Choroid plexus epithelial cell (primary cell): ENCODE results near the gene TMC4.
"Not testable (repeated sequence)": the region's sequence is repeated elsewhere in the genome, so short reads cannot be mapped to it uniquely, and the experiment has no call there.

Source experiments
- DNase-seq: peaks from one replicate; pipeline ENCODE4 v3.0.0-alpha.2; 2010; ENCODE audit warnings: low read depth
- H3K4me3 ChIP-seq: 2 replicates; pipeline ENCODE4 v1.5.1; 2011; ENCODE audit warnings: low read depth, mild to moderate bottlenecking, control low read depth, low read length, moderate library complexity
- CTCF ChIP-seq: conservative IDR thresholded peaks from 2 replicates; pipeline ENCODE4 v1.5.1; 2011; ENCODE audit warnings: low read depth, mild to moderate bottlenecking, control low read depth, inconsistent platforms, low read length, moderate library complexity

TMC4 gene

DNA sequence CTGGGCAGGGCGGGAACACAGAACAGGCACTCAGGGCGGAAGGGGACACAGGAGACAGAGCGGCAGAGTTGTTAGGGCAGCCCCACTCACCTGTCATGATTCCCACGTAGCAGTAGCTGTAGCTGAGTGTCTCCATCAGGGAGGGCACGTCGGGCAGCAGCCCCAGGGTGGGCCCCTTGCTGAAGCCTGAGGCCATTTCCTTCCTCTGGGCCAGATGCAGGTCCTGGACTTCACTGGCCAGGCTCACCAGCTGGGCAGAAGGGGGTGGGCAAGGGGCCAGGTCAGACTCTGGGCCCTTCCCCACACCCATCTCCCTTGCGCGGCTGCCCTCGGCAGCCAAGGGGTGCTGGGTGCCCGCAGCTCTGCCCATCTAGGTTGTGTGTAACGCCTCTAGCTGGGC is 10.5 kb upstream of the TMC4 start:
- no peak overlapping the region for H3K4me3 ChIP-seq
- TF ChIP-seq CTCF = no peak
- no peak for DNase-seq

DNA sequence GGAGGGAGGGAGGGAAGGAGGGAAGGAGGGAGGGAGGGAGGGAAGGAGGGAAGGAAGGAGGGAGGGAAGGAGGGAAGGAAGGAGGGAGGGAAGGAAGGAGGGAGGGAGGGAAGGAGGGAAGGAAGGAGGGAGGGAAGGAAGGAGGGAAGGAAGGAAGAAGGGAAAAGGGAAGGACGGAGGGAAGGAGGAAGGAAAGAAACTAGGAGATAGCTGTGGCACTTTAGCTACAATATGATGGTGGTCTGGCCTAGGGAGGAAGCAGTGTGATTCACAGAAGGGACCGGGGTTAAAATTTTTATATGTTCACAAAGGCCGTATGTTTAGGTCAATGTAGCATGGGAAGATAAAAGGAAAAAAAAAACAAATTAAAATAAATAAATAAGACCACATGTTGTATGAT is 8.9 kb upstream of the TMC4 start:
- H3K4me3 ChIP-seq, DNase-seq: not testable (repeated sequence)

GRCh38 chr19:54180691-54181091 is 7.7 kb upstream of the TMC4 start:
- DNase-seq = no peak
- no peak for TF ChIP-seq CTCF
- no peak overlapping the region for H3K4me3 ChIP-seq

DNA sequence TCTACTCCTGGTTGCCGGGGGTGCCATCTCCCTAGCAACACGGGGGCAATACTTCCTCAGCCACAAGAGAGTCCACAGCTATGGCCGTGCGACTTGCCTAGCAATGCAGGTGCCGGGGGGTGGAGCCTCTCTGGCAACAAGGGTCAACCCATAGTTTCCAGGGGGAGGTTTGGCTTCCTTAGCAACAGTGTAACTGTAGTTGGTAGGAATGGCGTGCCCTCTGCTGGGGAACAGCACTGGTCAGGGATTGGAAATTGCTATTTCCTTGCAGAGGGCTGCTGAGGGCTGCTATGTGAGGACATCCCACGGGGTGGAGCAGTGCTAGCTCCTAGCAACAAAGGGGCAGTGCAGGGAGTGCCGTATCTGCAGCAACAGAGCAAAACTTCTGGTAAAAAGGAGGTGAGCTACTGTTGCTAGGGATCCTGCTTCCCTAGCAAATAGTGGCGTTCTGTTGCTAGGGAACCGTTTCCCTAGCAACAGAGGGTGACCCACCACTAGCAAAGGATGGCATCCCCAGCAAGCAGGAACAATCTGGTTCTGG is 7.0 kb upstream of the TMC4 start:
- H3K4me3 ChIP-seq = no peak overlapping the region
- peak; percentile 88 for DNase-seq
- TF ChIP-seq CTCF = peak; percentile 73

DNA sequence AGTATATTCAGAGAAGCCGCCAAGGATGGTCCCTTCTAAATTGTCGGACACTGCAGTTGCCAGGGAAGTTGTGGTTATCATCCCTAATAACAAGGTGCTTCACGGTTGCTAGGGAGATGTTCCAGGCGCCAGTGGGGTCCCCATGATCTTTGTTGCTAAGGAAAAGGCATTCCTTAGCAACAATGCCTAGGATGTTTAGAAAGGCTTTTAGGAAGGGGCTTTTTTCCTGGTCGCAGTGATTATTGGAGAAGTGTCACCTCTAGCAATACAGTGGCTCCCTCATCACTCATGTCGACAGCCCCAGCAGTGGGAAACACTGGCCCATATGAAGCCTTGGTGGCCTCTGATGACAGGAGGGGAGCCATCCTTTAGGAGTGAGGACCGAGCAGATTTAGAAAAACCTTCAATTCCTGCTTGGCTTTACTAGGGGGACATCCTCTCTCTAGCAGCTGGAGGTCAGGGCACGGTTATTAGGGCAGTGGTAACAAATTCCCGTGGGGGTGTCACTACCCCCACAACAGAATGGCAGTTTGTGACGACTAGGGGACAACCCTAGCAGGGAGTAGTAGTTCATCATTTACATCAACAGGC is 6.4 kb upstream of the TMC4 start:
- H3K4me3 ChIP-seq = no peak overlapping the region
- TF ChIP-seq CTCF = no peak
- DNase-seq = no peak

DNA sequence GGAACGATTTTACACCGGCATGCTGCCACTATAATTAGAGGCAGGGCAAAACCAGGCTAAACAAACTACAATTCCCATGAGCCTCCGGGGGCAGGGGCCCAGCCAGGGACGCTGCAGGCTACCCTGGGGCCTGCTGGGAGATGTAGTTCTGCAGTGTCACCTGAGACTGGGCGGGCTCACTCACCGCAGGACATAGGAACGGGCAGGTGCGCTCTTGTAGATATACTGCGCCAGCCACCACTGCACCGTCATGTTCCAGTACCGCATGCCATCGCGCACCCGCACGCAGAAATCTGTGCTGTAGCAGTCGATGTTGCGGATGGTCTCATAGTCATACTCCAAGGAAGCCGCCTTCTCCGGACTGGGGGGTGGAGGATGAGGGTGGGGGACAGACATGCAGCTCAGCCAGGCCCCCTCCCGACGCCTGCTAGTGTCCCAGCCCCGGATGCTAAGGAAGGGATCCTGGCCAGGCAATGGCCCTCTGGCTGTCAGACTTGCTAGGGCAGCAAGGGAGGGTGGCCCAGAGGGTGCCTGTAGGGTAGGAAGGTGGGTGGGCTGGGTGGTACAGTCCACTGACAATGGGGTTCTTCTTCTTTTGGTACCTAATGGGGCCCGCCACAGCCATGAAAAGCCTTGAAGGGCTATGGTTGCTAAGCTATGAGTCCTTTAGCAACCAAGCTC is 5.8 kb upstream of the TMC4 start:
- DNase-seq = no peak
- H3K4me3 ChIP-seq = no peak overlapping the region
- TF ChIP-seq CTCF = no peak

DNA sequence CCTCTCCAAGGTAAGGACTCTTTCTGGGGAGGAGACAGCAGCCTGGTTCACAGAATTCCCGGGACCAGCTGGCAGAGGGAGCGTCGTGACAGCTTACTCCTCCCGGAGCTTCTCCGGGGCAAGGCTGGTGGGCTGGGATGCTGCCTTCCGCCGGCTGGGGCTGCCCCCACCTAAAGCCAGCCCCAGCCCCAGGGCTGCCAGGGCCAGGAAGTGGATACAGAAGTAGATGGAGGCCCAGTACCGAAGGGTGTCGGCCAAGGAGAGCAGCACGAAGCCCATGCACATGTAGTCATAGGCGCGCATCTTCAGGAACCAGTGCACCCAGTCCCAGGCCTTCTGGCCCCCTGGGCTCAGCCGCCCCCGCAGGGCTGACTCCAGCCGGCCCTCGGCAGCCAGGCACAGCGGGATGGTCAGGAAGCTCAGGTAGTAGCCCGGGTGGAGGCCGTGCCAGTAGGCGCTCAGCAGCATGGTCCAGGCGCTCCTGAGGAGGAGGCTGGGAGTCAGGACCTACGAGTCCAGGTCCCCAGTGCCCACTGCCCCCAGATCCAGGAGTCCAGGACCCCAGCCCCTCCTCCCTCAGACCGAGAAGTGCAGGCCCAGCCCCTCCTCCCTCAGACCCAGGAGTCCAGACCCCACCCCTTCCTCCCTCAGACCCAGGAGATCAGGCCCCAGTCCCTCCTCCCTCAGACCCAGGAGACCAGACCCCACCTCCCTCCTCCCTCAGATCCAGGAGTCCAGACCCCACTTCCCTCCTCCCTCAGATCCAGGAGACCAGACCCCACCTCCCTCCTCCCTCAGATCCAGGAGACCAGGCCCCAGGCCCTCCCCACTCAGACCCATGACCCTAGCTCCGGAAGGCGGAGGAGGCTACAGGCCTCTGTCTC is 1.2 kb upstream of the TMC4 start:
- H3K4me3 ChIP-seq = no peak overlapping the region
- TF ChIP-seq CTCF = no peak
- DNase-seq = no peak
